ENCODE results near the gene CELF4.

The CELF4 gene

DNA sequence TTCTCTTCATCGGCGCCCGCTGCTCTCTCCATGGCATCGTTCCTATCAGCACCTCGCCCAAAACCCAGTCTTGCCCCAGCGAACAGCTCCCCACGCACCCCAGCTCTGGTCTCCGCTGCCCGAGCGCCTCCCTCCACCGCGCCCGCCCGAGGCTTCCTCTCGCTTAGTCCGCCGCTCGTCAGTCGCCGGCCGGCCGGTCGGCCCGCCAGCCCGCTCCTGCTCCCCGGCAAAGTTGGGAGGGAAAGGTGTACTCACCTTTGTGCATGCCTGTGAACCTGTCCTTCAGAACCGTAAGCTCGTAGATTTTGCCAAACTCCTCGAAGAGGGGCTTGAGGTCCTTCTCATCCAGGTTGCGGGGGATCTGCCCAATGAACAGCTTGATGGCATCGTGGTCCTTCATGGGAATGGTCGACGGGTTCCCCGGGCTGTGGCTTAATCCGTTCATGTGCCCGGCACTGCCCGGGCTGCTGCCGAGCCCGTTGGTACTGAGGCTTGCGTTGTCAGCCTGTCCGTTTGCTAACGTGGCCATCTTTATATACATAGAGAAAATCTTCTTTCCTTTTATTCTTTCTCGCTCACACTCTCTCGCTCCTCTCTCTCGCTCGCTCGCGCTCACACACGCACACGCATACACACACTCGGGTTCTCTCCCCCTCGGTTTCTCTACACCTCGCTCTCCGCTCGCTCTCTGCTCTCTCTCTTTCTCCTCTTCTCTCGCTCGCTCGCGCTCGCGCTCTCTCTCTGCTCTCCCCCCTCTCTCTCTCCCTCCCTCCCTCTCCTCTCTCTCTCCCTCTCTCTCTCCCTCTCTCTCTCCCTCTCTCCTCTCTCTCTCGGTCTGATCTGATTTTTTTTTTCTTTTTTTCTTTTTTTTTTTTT lies at the start of gene CELF4:
Gene CELF4 (minus strand): TSS at position 698 of the 876 bp plus-strand sequence.
- peak; percentile 2 for DNase-seq (ENCODE audit: low read depth)

DNA sequence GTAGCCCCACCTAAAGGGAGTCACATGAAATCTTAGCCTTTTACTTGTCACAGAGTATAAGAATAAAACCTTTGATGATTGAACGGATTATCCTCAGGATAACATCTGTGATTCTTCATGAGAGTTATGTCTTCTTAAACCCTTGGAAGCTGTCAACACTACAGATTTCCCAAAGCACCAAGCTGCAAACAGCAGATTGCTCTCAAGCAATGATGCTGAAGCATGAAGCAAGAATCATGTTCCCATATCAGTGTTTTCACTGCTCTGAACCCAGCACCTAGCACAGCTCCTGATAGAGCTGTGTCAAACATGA lies 47.6 kb upstream of the CELF4 start:
- DNase-seq (ENCODE audit: low read depth): no peak

DNA sequence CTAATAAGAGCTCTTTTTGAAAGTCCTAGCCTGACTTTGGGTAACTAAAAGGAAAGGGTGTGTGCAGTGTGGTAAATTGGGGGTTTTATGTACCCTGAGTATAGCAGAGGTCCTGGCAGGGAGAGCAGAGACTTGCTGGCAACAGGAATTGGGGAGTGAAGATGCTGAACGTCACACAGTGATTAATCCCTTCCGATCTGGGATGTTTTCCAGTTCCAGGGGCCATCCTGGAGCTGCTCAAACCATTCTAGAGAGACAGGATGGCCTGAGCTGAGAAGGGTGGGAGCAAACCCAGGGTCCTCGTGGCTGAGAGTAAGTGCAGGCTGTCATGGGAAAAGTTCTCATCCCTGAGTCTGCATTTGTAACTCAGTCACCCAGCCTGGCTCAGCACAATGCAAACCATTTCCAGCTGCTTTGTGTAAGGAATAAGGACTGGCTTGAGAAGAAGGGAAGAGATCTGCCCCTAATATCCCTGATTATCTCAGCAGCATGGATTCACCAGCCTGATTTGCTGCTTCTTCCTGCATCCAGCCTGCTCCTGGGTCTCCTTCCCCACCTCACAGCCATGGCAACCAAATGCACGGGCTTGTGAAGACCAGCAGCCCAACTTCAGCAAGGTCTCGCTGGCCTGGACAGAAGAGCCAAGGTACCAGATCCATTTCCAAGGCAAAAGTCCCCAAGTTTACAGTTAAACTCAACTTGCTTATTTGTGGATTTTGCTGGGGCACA lies 47.1 kb upstream of the CELF4 start:
- no peak for DNase-seq (ENCODE audit: low read depth)

DNA sequence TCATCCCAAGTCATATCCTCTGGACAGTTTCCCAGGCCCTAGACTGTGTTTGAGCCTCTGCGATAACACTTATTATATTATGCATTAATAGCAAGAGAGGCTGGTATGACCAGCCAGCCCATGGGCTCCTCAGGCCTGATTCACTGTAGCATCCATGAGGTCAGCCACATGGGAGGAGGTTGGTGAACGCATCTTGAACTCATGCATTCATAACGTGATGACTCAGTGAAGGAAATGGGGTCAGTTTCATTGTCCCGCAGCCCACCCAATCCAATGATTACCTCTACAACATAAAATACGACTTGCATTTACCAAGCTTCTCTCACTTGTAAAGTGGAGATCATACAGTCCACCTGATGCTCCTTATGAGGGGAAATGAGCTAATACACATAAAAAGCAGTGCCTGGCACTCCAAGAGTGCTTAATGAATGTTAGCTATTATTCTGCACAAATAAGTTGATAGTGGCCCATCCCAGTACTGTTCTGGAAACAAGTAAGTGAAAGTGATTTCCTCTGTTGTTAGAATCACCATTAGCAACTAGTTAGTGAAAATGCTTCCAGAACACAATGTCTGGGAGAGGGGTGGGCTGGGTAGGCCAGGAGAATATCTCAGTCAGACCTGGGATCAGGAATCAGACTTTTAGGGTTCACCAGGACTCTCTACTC lies 46.1 kb upstream of the CELF4 start:
- no peak for DNase-seq (ENCODE audit: low read depth)

DNA sequence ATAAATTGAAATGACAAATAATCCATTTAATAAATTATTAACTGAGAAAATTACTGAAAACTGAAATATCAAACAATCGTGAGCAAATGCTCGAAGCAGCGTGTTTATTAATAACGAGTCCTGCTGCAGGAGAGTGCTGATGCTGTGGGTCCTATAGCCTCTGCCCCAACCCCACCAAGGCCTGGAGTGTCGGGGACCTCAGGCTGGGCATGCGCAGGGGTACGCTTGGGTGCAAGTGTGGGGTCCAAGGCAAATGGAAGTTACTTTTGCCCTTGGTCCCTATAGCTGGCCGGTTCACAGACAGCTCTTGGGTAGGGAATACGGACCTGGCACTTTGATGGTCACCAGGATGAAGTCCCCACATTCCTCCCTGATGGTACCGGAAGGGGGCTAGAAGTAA lies 43.3 kb upstream of the CELF4 start:
- no peak for DNase-seq (ENCODE audit: low read depth)

DNA sequence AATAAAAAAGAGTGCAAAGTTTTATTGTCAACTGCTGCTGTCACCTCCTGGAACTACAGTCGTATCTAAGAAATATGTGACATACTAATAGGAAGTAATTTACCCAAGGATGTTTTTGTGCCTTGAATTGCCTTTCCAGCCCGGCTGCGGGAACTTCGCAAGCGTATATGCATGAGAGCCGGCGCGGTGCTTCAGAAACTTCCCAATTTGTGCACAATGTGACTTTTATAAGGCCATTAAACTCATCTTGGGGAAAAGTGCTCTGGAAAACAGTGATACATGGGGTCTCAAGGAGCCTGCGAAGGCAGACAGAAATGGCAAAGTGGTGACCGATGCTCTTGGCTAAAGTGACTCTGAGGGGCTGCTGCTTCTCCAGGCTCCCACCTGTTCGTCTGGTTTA lies 41.7 kb upstream of the CELF4 start:
- no peak for DNase-seq (ENCODE audit: low read depth)

DNA sequence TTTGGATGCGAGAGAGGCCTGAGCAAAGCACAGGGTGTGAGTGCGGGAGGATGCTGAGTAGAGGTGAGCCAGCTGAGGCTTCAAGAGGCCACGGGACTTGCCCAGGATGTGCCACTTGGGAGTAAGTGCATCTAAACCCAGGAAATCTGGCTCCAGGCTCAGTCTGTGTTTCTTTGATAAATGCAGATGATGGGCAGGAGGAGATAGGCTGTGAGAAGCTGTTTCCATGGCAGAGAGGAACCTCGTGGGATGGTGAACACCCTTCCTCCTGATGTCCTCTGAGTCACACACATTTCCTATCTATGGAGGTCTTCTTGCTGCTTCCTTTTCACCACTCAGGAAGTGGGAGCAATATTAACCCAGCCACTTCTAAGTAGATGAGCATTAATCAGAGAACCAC lies 38.4 kb upstream of the CELF4 start:
- DNase-seq (ENCODE audit: low read depth): no peak

DNA sequence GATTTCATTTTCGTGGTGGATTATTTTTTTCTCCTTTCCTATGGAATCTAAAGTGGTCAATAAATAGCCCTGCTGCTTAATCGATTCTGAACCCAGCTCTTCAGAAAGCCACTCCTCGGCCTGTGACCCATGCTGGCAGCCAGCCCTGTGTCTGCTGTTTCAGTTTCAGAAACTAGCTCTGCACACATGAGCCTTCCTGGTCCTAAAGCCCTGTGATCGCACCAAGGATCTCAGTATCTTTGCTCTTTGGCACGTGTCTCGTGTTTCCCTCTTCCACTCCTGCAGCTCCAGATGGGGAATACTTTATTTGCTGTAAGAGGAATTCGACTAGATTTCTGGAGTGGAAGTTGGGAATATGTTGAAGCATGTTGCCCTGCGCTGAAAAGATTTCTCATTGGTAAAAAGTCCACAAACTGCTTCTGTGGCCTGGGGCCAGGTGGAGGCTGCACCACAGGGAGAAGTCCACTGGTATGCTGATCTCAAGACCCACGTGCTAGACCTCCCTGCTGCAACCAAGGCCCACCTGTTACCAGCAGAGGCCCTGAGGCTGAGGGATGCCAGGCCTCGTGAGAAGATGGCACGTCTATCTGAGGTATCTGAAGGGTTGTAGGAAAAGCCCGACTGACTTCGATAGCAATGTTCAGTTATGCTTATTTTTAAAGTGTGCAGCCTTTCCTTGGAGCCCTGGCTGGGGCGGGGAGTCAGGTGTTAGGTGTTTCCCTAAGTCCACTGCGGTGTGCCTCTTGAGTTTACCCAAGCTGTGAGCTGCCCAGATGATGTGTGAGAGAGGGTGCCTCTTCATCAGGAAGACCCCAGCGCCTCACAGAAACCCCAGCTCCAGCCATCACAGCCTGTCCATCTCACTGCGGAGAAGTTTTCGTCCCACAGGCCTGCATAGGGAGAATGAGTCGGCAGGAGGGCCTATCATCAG lies 33.6 kb upstream of the CELF4 start:
- DNase-seq (ENCODE audit: low read depth): no peak

DNA sequence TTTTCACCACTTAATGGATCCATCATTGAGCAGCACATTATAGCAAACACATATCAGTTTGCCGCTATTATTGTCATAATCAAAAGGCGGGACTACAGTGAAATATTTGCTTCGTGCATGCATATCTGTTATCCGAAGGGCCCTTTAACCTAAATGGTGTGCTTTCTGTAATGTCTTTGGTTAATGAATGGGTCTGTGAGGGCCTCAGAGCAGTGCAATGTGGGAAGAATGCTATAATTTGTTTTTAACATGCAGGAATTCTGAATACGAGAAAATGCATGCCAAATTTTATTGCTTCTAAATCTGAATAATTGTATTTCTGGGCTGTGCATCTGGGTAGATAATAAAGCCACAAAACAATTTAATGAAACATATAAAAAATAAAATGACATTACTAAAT lies 32.8 kb upstream of the CELF4 start:
- DNase-seq (ENCODE audit: low read depth): no peak

DNA sequence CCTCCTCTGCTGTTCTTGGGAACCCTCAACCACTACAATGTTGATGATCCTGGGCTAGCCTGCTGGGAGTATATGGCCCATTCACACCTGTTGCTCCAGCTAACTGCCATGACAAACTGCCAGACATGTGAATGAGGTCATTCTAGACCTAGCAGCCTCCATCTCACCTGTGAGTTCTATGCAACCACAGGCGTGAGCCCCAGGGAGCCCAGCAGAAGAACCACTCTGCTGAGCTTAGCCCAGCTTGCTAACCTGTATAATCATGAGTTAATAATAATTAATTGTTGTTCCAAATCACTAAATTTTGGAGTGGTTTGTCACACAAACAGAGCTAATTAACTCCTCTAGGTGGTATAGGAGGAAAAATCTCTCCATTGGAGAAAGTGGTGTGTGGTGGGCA lies 24.7 kb upstream of the CELF4 start:
- no peak for DNase-seq (ENCODE audit: low read depth)

DNA sequence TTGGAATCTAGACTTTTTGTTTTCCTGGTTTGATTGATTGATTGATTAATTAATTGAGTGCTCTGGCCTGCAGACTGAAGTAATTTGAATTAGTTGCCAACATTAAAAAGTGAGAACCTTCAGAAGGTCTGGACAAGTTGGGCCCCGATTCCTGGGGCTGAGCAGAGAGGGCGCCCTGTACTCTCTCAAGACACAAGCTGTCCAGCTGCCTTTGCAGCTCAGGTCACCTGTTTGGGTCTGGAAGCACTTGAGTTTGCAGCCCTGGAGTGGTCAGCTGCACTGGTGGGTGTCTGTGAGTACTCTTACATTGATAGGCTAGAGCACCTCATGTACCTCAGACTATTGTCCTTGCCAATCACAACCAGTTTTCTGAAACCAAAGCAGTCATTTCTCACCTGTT lies 22.7 kb upstream of the CELF4 start:
- no peak for DNase-seq (ENCODE audit: low read depth)

DNA sequence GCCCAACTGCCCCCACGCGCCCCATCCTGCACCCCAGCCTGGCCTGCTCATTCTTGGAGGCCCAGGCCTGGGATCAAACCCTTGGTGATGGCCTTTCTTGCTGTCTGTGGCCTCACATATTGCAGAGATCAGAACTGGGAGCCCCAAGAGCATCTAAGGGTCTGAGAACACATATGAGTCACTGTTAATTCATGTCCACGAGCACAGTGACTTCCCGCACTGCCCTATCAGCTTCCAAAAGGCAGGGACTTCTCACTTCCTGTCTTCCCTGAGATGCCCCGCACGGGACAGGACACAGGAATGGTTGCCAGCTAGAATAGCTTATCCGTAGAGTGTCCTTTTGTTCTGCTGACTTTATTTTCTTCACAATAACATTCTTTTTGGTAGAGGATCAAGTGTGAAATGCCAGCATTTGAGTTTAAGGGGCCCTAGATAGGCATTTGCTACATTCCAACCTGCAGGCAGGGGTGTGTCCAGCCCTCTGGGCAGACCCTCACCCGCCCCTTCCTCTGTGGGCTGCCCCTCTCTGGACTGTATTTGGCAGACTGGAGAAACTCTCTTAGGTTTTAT lies 21.1 kb upstream of the CELF4 start:
- no peak for DNase-seq (ENCODE audit: low read depth)

DNA sequence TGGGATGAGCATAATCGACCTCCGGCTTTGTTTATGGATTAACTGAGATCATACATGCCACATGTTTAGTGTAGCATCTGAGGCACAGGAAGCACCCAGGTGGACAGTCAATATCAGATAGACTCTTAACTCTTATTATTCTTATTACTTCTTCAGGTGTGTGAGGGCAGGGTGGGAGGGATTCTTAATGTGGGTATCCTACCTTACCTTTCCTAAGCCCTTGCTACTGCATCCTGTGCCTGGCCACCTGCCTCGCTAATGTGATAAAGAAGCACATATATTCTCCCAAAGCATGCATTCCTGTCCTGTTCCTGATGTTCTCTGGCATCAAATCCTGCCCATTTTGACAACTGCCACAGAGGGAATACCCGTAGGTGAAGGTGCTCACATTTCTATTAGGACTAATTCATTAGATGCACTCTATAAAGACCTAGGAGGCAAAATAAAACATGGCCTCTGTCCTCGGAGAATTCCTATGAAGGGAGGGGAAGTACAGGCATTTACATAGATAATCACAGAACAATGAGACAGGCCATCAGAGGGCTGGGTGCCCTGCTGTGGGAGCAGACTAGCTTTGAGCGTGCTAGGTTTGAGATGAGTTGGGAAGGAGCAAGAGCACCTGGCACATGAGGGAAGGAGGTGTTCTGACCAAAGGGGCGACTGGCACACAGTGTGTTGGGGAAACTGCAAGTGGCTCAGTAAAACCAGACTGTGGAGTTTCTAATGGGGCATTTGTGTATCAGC lies 19.5 kb upstream of the CELF4 start:
- no peak for DNase-seq (ENCODE audit: low read depth)

DNA sequence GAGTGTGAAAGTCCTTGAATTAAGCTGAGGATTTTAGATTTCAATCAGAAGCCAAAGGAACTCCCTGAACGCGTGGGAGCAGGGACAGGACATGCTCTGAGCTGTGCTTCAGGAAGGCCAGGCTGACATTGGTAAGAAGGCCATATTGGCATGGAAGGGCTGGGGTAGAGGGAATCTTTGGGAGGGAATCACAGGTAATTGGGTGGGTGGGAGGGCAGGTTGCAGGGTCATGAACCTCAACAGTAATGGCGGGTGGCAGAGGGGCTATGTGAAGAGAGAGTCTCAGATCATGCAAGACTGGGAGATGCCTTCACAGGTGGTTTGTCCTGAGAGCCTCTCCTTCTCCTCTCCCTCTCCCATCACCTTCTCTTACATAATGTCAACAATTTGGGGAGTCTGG lies 18.6 kb upstream of the CELF4 start:
- no peak for DNase-seq (ENCODE audit: low read depth)

DNA sequence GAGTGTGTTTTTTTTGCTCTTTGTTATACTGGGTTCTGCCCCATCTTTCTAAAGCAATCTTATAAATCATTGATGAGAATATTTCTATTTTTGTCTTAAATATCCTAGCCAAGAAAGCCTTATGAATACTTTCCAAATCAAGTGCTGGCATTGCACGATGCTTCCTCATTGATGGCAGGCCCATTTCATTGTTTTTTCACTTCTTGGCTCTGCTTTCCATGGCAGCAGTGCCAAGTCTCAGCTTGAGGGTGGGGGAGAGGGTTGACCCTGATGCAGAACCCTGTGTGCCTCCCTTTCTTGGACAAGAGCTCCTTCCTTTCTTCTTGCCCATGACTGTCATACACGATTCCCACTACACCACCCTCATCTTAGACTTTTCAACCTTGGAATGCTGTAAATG lies 16.7 kb upstream of the CELF4 start:
- DNase-seq (ENCODE audit: low read depth): no peak

DNA sequence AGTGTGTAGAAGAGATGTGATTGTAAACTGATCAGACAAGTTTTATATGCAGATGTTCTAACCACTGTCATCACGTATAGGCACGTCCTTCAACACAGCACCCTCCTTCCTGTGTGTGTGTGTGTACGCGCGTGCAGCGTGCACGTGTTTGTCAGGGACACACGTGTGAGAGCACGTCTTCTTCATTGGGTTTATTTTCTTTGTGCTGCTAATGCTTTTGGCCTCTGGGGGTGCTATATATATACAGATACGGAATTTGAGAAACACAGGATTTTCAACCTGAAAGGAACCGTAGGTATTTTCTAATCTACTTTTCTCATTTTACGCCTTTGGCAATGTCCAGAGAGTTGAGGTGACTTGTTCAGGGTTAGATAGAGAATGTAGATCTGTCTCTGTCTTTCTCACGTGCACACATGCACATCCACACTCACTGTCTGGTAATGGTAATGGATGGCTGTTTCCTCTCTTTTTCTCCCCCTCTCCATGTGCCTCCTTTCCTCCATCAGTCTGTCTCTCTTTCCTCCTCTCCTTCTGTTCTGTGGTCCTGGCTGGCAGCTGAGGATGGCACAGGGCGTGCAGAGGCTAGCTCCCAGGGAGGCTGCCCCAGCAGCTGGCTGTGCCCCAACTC lies 13.4 kb upstream of the CELF4 start:
- DNase-seq (ENCODE audit: low read depth): no peak

DNA sequence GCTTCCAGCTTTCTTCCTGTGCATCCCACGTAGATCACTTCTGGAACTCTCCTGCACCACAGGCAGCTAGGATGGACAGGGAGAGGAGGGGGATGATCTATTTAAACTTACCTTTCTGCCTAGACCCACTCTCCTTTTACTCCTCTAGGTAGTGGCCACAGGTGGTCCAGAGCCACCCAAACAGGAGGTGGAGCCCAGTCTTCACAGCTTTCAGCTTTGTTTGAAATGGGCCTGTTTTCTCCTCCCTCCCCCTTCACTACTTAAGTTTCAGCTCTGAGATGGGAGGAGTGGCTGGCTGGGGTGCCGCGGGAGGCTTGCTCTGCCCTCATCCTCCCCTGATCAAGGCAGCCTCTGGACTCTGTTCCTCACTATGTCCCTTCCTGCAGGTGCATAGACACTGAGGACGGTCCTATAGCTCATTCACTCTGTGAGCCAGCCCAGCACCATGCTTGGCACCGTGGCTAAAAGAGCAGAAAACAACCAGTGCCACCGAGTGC lies 12.6 kb upstream of the CELF4 start:
- DNase-seq (ENCODE audit: low read depth): no peak

DNA sequence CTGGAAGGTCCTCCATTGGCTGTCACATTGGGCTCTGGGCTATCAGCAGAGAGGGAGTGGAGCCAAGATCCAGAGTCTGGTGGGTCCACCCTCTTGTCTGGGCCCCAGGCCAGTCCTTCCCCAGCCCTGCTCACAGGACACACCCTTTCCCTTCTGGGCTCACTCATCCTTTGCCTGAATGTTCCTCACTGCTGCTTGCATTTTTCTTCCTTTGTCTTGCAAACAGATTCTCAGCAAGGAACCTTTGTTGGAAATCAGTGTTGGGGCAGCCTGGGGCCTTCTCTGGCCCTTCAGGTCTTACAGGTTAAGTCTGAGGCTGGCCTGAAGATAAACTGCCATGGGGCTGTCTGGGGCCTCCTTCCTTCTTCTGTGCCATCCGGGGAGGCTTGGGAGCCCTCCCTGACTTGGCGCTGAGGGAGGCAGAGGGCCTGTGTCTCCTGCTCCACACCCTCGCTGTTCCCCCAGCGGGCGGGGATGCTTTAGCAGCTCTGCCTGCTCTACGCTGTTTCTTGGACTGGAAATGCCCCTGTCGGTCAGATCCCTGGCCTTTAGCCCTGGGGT lies 11.5 kb upstream of the CELF4 start:
- no peak for DNase-seq (ENCODE audit: low read depth)

DNA sequence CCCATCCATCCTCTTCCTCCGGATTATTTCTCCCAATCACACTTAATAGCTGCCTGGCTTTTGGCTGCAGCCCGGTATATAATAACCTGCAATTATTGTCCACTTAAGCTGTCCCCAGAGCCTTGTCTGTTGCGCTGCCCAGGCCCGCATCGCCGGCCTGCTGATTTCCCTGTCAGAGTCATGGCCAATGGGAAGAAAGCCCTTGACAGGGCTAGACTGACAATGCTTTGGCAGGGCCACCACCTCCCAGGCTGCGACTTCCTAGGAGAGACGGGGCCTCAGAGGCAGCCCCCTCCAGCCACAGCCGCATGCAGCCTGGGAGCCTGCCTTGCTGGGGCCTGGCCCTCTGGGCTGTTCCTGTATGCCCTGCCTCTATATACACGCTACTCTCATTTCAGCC lies 10.0 kb upstream of the CELF4 start:
- DNase-seq (ENCODE audit: low read depth): no peak

DNA sequence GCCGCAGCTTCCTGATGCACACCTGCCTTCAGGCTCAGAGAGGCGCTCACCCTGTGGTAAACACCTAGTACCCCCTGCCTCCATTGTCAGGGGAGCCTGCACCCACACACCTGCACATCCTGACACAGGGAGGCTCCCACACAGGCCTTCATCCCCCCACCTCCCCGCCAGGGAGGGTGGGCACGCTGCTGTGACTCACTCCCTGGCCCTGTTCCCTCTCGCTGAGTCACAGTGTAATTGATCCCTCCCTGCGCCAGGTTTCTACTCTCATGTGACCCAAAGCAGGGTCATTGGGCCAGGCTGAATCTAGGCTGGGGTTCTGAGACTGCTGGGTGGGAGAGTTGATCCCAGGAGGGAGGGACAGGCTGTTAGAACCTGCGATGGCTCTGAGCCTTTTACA lies 8.5 kb upstream of the CELF4 start:
- DNase-seq (ENCODE audit: low read depth): no peak

Measured in HS-5 (cell line).